Type B pancreatic cell (in vitro differentiated cells): ENCODE data around the gene EEF1A2. TPM values are rescaled to one million over a fixed set of nuclear protein-coding genes. Genes with fewer than 3 reads are reported as not detected.

ENCODE experiments used
- DNase-seq: peaks from one replicate; pipeline ENCODE4 v3.0.0; 2021; ENCODE audit warnings: mixed read lengths; ENCODE audit not compliant: unreplicated experiment; ENCODE audit errors: extremely low spot score
- H3K27ac Mint-ChIP-seq: 2 replicates; pipeline ENCODE4 v1.8.0; 2021; ENCODE audit warnings: mild to moderate bottlenecking, mixed read lengths
- H3K27me3 Mint-ChIP-seq: 2 replicates; pipeline ENCODE4 v1.8.0; 2021; ENCODE audit warnings: mixed read lengths
- H3K36me3 Mint-ChIP-seq: 2 replicates; pipeline ENCODE4 v1.8.0; 2021; ENCODE audit warnings: mixed read lengths
- H3K4me1 Mint-ChIP-seq: one replicate; pipeline ENCODE4 v1.8.0; 2021; ENCODE audit warnings: mixed read lengths; ENCODE audit not compliant: unreplicated experiment
- H3K4me3 Mint-ChIP-seq: 2 replicates; pipeline ENCODE4 v1.8.0; 2021; ENCODE audit warnings: mild to moderate bottlenecking, mixed read lengths
- H3K9me3 Mint-ChIP-seq: 2 replicates; pipeline ENCODE4 v1.8.0; 2021; ENCODE audit warnings: mixed read lengths
- CTCF ChIP-seq: fragments of 200-600 bp; sonication (generic); conservative IDR thresholded peaks from 2 replicates; pipeline ENCODE4 v1.5.0; 2021; ENCODE audit warnings: antibody characterized with exemption, mild to moderate bottlenecking
- total RNA-seq: library from RNA; stranded (reverse); gene quantifications from 2 replicates; pipeline ENCODE4 v1.2.1, GENCODE V29; 2021; ENCODE audit warnings: low replicate concordance

Gene EEF1A2
- total RNA-seq, 1 donor from 2014 or later, result 20.5 TPM

GRCh38 chr20:63477061-63477616 lies 21.7 kb downstream of the EEF1A2 start:
- Mint-ChIP-seq H3K4me3 (no peak overlapping the region), H3K27me3 (peaks cover 43% of the 10 kb centered on the region), H3K4me1 (peaks cover 4% of the 10 kb centered on the region), H3K9me3 (no peaks in the 10 kb centered on the region), H3K27ac (no peak overlapping the region), H3K36me3 (no peaks in the 10 kb centered on the region)
- DNase-seq, result no peak
- TF ChIP-seq CTCF, result no peak

GRCh38 chr20:63475209-63475608 lies 23.7 kb downstream of the EEF1A2 start:
- Mint-ChIP-seq H3K36me3 (no peaks in the 10 kb centered on the region), H3K27ac (no peak overlapping the region), H3K4me3 (peak overlapping the region; percentile 61), H3K9me3 (no peaks in the 10 kb centered on the region), H3K27me3 (peaks cover 43% of the 10 kb centered on the region), H3K4me1 (no peaks in the 10 kb centered on the region)
- TF ChIP-seq CTCF, result no peak
- no peak for DNase-seq

GRCh38 chr20:63473555-63474449 lies 25.1 kb downstream of the EEF1A2 start:
- H3K4me3 Mint-ChIP-seq, result peak overlapping the region; percentile 44
- H3K4me1 Mint-ChIP-seq, result no peaks in the 10 kb centered on the region
- peaks cover 39% of the 10 kb centered on the region for H3K27me3 Mint-ChIP-seq
- DNase-seq, result no peak
- no peak overlapping the region for H3K27ac Mint-ChIP-seq
- no peak for TF ChIP-seq CTCF
- no peaks in the 10 kb centered on the region for H3K36me3 Mint-ChIP-seq
- H3K9me3 Mint-ChIP-seq, result no peaks in the 10 kb centered on the region

GRCh38 chr20:63472862-63473390 lies 26.0 kb downstream of the EEF1A2 start:
- H3K4me1 Mint-ChIP-seq, result no peaks in the 10 kb centered on the region
- H3K36me3 Mint-ChIP-seq, result no peaks in the 10 kb centered on the region

More at GRCh38 chr20:63472862-63473390, 26.0 kb downstream of the EEF1A2 start:
- H3K27ac Mint-ChIP-seq, result no peak overlapping the region
- no peak for DNase-seq
- no peak overlapping the region for H3K4me3 Mint-ChIP-seq
- TF ChIP-seq CTCF, result no peak
- no peaks in the 10 kb centered on the region for H3K9me3 Mint-ChIP-seq
- peaks cover 38% of the 10 kb centered on the region for H3K27me3 Mint-ChIP-seq
